ENCODE results near the gene NUDCD3. TPM values are rescaled to one million over a fixed set of nuclear protein-coding genes. Genes with fewer than 3 reads are reported as not detected.
A peak's percentile ranks its signal among the peaks of the same experiment; 100 is the strongest.

The NUDCD3 gene
- total RNA-seq, 1 donor from 2014 or later = 86.8 TPM

- no peaks in the 10 kb centered on the region for H3K27me3 ChIP-seq (ENCODE audit: insufficient read depth, low read length)
- H4K20me1 ChIP-seq (ENCODE audit: insufficient read depth, low read length) = peaks cover 65% of the 10 kb centered on the region
- H3K9me3 ChIP-seq (ENCODE audit: insufficient read depth, low read depth, low read length) = no peaks in the 10 kb centered on the region
- FAIRE-seq (no peak), DNase-seq (ENCODE audit: low read depth) (no peak)
- no peak overlapping the region for H2AFZ ChIP-seq (ENCODE audit: low read depth, low read length)
- no peak overlapping the region for H3K4me2 ChIP-seq (ENCODE audit: low read length)
- no peaks in the 10 kb centered on the region for H3K4me1 ChIP-seq (ENCODE audit: insufficient read depth, low read length)
- Mint-ChIP-seq H3K4me1 (ENCODE audit: low read depth, unreplicated experiment) (peaks cover 5% of the 10 kb centered on the region), H3K27me3 (ENCODE audit: low read depth, unreplicated experiment) (no peaks in the 10 kb centered on the region), H3K27ac (ENCODE audit: unreplicated experiment) (no peak overlapping the region), H3K9me3 (ENCODE audit: unreplicated experiment) (no peaks in the 10 kb centered on the region), H3K4me3 (ENCODE audit: unreplicated experiment) (no peak overlapping the region), H3K36me3 (ENCODE audit: low read depth, unreplicated experiment) (peaks cover 36% of the 10 kb centered on the region)
- no peak overlapping the region for H3K9ac ChIP-seq (ENCODE audit: low read length)
- no peak overlapping the region for H3K4me3 ChIP-seq (ENCODE audit: insufficient read depth, low read depth, low read length)
- H3K27ac ChIP-seq (ENCODE audit: low read depth, low read length) = no peak overlapping the region
- H3K79me2 ChIP-seq (ENCODE audit: insufficient read depth, low read length) = peaks cover 12% of the 10 kb centered on the region
- peaks cover 9% of the 10 kb centered on the region for H3K36me3 ChIP-seq (ENCODE audit: insufficient read depth, low read length)
- TF ChIP-seq, protein P1, sequence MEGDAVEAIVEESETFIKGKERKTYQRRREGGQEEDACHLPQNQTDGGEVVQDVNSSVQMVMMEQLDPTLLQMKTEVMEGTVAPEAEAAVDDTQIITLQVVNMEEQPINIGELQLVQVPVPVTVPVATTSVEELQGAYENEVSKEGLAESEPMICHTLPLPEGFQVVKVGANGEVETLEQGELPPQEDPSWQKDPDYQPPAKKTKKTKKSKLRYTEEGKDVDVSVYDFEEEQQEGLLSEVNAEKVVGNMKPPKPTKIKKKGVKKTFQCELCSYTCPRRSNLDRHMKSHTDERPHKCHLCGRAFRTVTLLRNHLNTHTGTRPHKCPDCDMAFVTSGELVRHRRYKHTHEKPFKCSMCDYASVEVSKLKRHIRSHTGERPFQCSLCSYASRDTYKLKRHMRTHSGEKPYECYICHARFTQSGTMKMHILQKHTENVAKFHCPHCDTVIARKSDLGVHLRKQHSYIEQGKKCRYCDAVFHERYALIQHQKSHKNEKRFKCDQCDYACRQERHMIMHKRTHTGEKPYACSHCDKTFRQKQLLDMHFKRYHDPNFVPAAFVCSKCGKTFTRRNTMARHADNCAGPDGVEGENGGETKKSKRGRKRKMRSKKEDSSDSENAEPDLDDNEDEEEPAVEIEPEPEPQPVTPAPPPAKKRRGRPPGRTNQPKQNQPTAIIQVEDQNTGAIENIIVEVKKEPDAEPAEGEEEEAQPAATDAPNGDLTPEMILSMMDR (IDR thresholded peaks at IDR 0.05; ENCODE audit: insufficient read depth, low read depth, low read length) = no peak
- TF ChIP-seq EZH2 (IDR thresholded peaks at IDR 0.05; ENCODE audit: insufficient read depth, low read length) = no peak
Observed at GRCh38 chr7:44400033-44400511, 90.4 kb downstream of the NUDCD3 start.

- Mint-ChIP-seq H3K4me3 (ENCODE audit: unreplicated experiment) (no peak overlapping the region), H3K27ac (ENCODE audit: unreplicated experiment) (peak overlapping the region; percentile 5), H3K27me3 (ENCODE audit: low read depth, unreplicated experiment) (no peaks in the 10 kb centered on the region), H3K4me1 (ENCODE audit: low read depth, unreplicated experiment) (peaks cover 5% of the 10 kb centered on the region), H3K9me3 (ENCODE audit: unreplicated experiment) (no peaks in the 10 kb centered on the region), H3K36me3 (ENCODE audit: low read depth, unreplicated experiment) (peaks cover 35% of the 10 kb centered on the region)
- Histone ChIP-seq H3K79me2 (ENCODE audit: insufficient read depth, low read length) (peaks cover 11% of the 10 kb centered on the region), H3K4me3 (ENCODE audit: insufficient read depth, low read depth, low read length) (no peak overlapping the region), H3K27me3 (ENCODE audit: insufficient read depth, low read length) (no peaks in the 10 kb centered on the region), H2AFZ (ENCODE audit: low read depth, low read length) (no peak overlapping the region), H3K36me3 (ENCODE audit: insufficient read depth, low read length) (peaks cover 3% of the 10 kb centered on the region), H3K9ac (ENCODE audit: low read length) (no peak overlapping the region), H4K20me1 (ENCODE audit: insufficient read depth, low read length) (peaks cover 69% of the 10 kb centered on the region), H3K4me1 (ENCODE audit: insufficient read depth, low read length) (no peaks in the 10 kb centered on the region), H3K9me3 (ENCODE audit: insufficient read depth, low read depth, low read length) (no peaks in the 10 kb centered on the region), H3K27ac (ENCODE audit: low read depth, low read length) (no peak overlapping the region), H3K4me2 (ENCODE audit: low read length) (no peak overlapping the region)
- no peak for DNase-seq (ENCODE audit: low read depth)
- TF ChIP-seq, protein P1 (IDR thresholded peaks at IDR 0.05; ENCODE audit: insufficient read depth, low read depth, low read length) = no peak
- no peak for TF ChIP-seq EZH2 (IDR thresholded peaks at IDR 0.05; ENCODE audit: insufficient read depth, low read length)
- FAIRE-seq = no peak
Observed at GRCh38 chr7:44398953-44399574, 91.4 kb downstream of the NUDCD3 start.

DNA sequence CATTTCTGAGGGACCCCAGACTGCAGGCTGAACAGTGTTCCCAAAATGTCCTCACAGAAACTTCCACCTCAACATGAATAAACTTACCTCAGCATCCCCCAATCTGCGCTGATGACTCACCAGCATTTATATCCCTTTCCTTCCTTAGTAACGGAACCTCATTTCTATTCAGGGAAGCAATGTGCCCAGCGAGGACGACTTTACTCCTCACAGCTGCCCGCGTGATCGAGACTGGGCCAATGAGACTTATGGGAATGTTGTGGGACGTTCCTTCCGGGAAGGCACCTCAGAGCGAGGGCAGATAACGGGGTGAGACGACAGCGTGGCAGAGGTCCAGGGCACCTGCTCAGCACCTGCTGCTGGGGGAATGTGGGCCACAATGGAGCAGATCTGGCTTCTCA, 91.9 kb downstream of the NUDCD3 start:
- H3K79me2 ChIP-seq (ENCODE audit: insufficient read depth, low read length) = peaks cover 11% of the 10 kb centered on the region
- H4K20me1 ChIP-seq (ENCODE audit: insufficient read depth, low read length) = peaks cover 69% of the 10 kb centered on the region
- Mint-ChIP-seq H3K36me3 (ENCODE audit: low read depth, unreplicated experiment) (peaks cover 36% of the 10 kb centered on the region), H3K27ac (ENCODE audit: unreplicated experiment) (no peak overlapping the region), H3K27me3 (ENCODE audit: low read depth, unreplicated experiment) (no peaks in the 10 kb centered on the region), H3K4me3 (ENCODE audit: unreplicated experiment) (no peak overlapping the region), H3K9me3 (ENCODE audit: unreplicated experiment) (no peaks in the 10 kb centered on the region), H3K4me1 (ENCODE audit: low read depth, unreplicated experiment) (peaks cover 5% of the 10 kb centered on the region)
- H2AFZ ChIP-seq (ENCODE audit: low read depth, low read length) = no peak overlapping the region
- no peak overlapping the region for H3K4me2 ChIP-seq (ENCODE audit: low read length)
- DNase-seq (ENCODE audit: low read depth) (no peak), FAIRE-seq (no peak)
- no peaks in the 10 kb centered on the region for H3K9me3 ChIP-seq (ENCODE audit: insufficient read depth, low read depth, low read length)
- H3K4me1 ChIP-seq (ENCODE audit: insufficient read depth, low read length) = no peaks in the 10 kb centered on the region
- no peaks in the 10 kb centered on the region for H3K36me3 ChIP-seq (ENCODE audit: insufficient read depth, low read length)
- no peaks in the 10 kb centered on the region for H3K27me3 ChIP-seq (ENCODE audit: insufficient read depth, low read length)
- no peak overlapping the region for H3K27ac ChIP-seq (ENCODE audit: low read depth, low read length)
- no peak overlapping the region for H3K9ac ChIP-seq (ENCODE audit: low read length)
- no peak for TF ChIP-seq EZH2 (IDR thresholded peaks at IDR 0.05; ENCODE audit: insufficient read depth, low read length)
- TF ChIP-seq, protein P1 (IDR thresholded peaks at IDR 0.05; ENCODE audit: insufficient read depth, low read depth, low read length) = no peak
- no peak overlapping the region for H3K4me3 ChIP-seq (ENCODE audit: insufficient read depth, low read depth, low read length)
